ENCODE data around the gene UNC5B. TPM values are rescaled to one million over a fixed set of nuclear protein-coding genes. Genes with fewer than 3 reads are reported as not detected.

UNC5B gene
- total RNA-seq, 1 donor: 0.10 TPM

- Histone ChIP-seq H3K9me3 (ENCODE audit: low read depth, low read length) (no peaks in the 10 kb centered on the region), H3K4me1 (ENCODE audit: insufficient read depth, low read length) (peaks cover 12% of the 10 kb centered on the region), H3K27me3 (ENCODE audit: insufficient read depth, low read length) (no peaks in the 10 kb centered on the region), H3K4me3 (ENCODE audit: low read length) (no peak overlapping the region)
These were observed 91.2 kb downstream of the UNC5B start for GRCh38 chr10:71303569-71303907.

GRCh38 chr10:71304914-71305313, 92.5 kb downstream of the UNC5B start:
- no peaks in the 10 kb centered on the region for H3K4me1 ChIP-seq (ENCODE audit: insufficient read depth, low read length)
- no peak overlapping the region for H3K4me3 ChIP-seq (ENCODE audit: low read length)
- H3K27me3 ChIP-seq (ENCODE audit: insufficient read depth, low read length): no peaks in the 10 kb centered on the region
- H3K9me3 ChIP-seq (ENCODE audit: low read depth, low read length): no peaks in the 10 kb centered on the region

DNA sequence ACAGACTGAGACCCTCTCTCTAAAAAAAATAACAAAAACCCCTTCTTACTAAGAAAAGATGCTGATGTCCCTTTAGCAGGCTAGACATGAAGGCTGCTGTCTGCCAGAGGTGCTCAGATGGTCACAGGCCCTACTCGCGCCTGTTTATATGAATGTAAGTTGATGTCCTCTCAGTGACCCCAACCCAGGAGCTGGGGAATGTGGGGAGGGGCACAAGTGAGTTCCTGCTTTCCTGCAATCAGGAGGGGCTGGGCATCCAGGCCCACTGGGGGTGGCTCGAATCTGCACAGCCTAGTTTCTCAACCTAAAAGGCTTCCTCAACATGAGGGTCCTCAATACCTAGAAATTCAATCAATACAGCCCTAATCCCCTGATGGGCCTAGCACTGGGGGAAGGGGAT, 94.6 kb downstream of the UNC5B start:
- no peaks in the 10 kb centered on the region for H3K9me3 ChIP-seq (ENCODE audit: low read depth, low read length)
- H3K4me1 ChIP-seq (ENCODE audit: insufficient read depth, low read length): no peaks in the 10 kb centered on the region
- no peak overlapping the region for H3K4me3 ChIP-seq (ENCODE audit: low read length)
- H3K27me3 ChIP-seq (ENCODE audit: insufficient read depth, low read length): no peaks in the 10 kb centered on the region

DNA sequence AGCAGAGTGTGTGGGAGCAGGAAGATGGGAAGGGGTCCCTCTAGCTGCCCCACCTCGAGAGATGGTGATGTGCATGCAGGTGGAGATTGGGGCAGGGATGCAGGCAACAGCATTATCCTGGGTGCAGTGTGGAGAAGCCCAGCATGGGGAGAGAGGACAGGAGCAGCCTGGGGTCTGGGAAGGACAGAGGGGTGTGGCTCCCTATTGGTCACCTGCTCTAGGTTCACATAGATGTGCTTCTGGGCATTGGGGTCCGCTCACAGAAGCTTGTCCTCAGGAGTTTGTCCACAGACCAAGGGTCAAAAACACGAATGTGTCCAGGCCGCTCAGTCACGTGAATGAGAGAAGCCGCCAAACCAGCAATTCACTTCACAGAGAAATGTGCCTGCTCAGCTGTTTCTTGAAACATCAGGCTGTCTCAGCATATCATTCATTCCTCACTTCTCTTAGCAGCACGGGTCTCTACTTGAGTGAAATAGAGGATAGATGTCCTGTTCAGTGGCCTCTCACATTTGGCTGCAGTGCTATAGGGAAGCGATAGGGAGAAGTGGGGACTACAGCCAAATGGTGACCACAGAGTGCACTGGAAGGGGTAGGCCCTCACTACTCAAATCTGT, 95.2 kb downstream of the UNC5B start:
- Histone ChIP-seq H3K9me3 (ENCODE audit: low read depth, low read length) (no peaks in the 10 kb centered on the region), H3K27me3 (ENCODE audit: insufficient read depth, low read length) (no peaks in the 10 kb centered on the region), H3K4me3 (ENCODE audit: low read length) (no peak overlapping the region), H3K4me1 (ENCODE audit: insufficient read depth, low read length) (no peaks in the 10 kb centered on the region)

DNA sequence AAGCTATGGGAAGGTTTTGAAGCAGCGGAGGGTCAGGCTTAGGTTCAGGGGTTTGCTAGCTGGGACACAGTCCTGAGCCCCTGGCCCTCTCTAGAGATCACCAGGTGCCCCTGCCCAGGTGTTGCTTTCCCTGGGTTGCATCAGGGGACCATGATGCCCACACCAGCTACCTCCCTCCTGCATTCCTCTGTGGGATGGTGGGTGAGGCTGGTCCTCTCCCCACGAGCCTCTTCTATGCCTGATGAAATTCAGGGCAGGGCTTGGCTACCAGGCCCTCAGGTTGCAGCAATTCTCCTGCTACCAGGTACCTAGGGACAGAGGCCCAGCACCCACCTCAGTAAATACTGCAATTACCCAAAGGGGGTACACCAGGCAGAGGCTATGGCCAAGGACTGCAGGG, 95.9 kb downstream of the UNC5B start:
- no peaks in the 10 kb centered on the region for H3K4me1 ChIP-seq (ENCODE audit: insufficient read depth, low read length)
- no peak overlapping the region for H3K4me3 ChIP-seq (ENCODE audit: low read length)
- H3K27me3 ChIP-seq (ENCODE audit: insufficient read depth, low read length): no peaks in the 10 kb centered on the region
- no peaks in the 10 kb centered on the region for H3K9me3 ChIP-seq (ENCODE audit: low read depth, low read length)

GRCh38 chr10:71308985-71309384, 96.6 kb downstream of the UNC5B start:
- Histone ChIP-seq H3K4me3 (ENCODE audit: low read length) (no peak overlapping the region), H3K9me3 (ENCODE audit: low read depth, low read length) (no peaks in the 10 kb centered on the region), H3K4me1 (ENCODE audit: insufficient read depth, low read length) (no peaks in the 10 kb centered on the region), H3K27me3 (ENCODE audit: insufficient read depth, low read length) (no peaks in the 10 kb centered on the region)

- Histone ChIP-seq H3K4me1 (ENCODE audit: insufficient read depth, low read length) (no peaks in the 10 kb centered on the region), H3K4me3 (ENCODE audit: low read length) (no peak overlapping the region), H3K9me3 (ENCODE audit: low read depth, low read length) (no peaks in the 10 kb centered on the region), H3K27me3 (ENCODE audit: insufficient read depth, low read length) (no peaks in the 10 kb centered on the region)
These were observed 97.5 kb downstream of the UNC5B start for GRCh38 chr10:71309919-71310318.

- Histone ChIP-seq H3K9me3 (ENCODE audit: low read depth, low read length) (no peaks in the 10 kb centered on the region), H3K4me3 (ENCODE audit: low read length) (no peak overlapping the region), H3K4me1 (ENCODE audit: insufficient read depth, low read length) (peaks cover 18% of the 10 kb centered on the region), H3K27me3 (ENCODE audit: insufficient read depth, low read length) (no peaks in the 10 kb centered on the region)
These were observed 99.8 kb downstream of the UNC5B start for GRCh38 chr10:71312220-71312619.

DNA sequence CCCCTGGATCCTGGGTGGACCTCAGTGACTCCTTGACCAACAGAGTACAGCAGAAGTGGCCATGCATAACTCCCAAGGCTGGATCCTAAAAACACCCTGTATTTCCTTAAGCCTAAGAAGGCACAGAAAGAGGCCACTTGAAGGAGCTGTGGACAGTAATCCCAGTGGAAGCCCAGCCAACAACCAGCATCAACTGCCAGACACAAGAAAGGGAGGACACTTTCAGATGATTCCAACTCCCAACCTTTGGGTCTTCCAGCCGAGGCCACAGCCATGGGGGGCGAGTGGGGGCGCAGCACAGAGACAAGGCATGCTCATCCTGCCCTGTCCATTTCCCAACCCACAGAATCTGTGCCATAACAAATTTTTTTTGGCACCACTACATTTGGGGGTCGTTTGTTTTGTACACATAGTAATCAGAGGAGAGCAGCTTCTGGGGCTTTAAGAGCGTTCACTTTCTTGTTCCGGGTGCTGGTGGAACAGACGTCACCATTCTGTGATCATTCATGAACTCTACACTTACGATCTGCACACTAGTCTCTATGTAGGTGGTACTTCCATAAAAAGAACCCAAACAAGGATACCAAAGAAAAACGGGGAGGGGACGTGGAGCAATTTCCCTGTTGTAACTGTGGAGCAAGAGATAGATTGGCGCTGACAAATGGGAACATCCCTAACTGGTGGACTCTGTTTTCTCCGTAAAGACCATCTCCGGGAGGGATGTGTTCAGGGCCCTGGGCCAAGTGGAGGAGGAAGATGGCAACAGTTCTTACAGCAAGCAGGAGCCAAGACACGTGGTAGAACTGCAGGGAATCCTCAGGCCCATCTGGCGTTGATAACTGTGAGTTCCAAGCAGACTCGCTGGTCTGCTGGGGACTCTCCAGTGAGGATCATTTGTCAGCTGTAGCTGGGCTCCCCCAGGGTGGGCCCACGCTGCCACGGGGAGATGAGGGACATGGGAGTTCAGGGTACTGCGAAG, 100.7 kb downstream of the UNC5B start:
- peaks cover 19% of the 10 kb centered on the region for H3K4me1 ChIP-seq (ENCODE audit: insufficient read depth, low read length)
- H3K27me3 ChIP-seq (ENCODE audit: insufficient read depth, low read length): no peaks in the 10 kb centered on the region
- no peak overlapping the region for H3K4me3 ChIP-seq (ENCODE audit: low read length)
- no peaks in the 10 kb centered on the region for H3K9me3 ChIP-seq (ENCODE audit: low read depth, low read length)

GRCh38 chr10:71314028-71314693, 101.8 kb downstream of the UNC5B start:
- Histone ChIP-seq H3K9me3 (ENCODE audit: low read depth, low read length) (no peaks in the 10 kb centered on the region), H3K27me3 (ENCODE audit: insufficient read depth, low read length) (no peaks in the 10 kb centered on the region), H3K4me3 (ENCODE audit: low read length) (no peak overlapping the region)

GRCh38 chr10:71314694-71315225, 102.4 kb downstream of the UNC5B start:
- peaks cover 30% of the 10 kb centered on the region for H3K4me1 ChIP-seq (ENCODE audit: insufficient read depth, low read length)

More at GRCh38 chr10:71314028-71314693, 101.8 kb downstream of the UNC5B start:
- peaks cover 26% of the 10 kb centered on the region for H3K4me1 ChIP-seq (ENCODE audit: insufficient read depth, low read length)

DNA sequence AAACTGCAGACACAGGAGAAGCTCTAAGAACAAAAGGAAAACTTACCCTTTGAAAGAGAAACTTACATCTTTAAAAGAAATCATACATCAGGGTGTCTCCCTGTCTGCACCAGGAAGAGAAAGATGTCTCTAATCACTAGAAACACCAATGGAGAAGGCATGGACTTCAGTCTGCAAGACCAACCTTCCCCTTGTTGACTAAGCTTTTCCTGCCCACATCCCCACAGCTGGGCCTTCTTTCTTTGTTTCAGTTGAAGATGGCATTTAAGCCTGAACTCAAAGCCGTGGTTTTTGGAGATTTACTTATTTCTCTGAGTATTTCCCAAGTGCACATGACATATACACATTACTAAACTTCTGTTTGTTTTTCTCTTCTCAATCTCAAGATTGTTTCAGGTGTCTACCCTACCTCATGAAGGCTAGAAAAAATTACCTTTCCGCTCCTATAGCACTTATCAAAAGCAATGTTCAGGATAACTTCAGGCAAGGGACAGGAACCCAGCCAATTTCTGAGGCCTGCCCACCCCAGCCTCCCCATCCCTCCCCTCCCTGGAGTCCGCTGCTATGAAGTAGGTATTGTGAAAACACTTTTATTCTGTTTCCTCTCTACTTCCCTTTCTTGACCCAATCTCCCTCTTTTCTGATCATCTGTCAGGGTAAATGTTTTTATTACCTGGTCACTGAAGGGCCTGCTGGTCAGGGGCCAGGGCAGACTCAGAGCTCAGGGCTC, 103.9 kb downstream of the UNC5B start:
- Histone ChIP-seq H3K4me3 (ENCODE audit: low read length) (no peak overlapping the region), H3K9me3 (ENCODE audit: low read depth, low read length) (no peaks in the 10 kb centered on the region), H3K4me1 (ENCODE audit: insufficient read depth, low read length) (peaks cover 40% of the 10 kb centered on the region), H3K27me3 (ENCODE audit: insufficient read depth, low read length) (no peaks in the 10 kb centered on the region)

More at GRCh38 chr10:71314694-71315225, 102.4 kb downstream of the UNC5B start:
- H3K9me3 ChIP-seq (ENCODE audit: low read depth, low read length): no peaks in the 10 kb centered on the region
- no peaks in the 10 kb centered on the region for H3K27me3 ChIP-seq (ENCODE audit: insufficient read depth, low read length)
- H3K4me3 ChIP-seq (ENCODE audit: low read length): no peak overlapping the region

GRCh38 chr10:71316786-71317160, 104.4 kb downstream of the UNC5B start:
- Histone ChIP-seq H3K27me3 (ENCODE audit: insufficient read depth, low read length) (no peaks in the 10 kb centered on the region), H3K4me1 (ENCODE audit: insufficient read depth, low read length) (peaks cover 40% of the 10 kb centered on the region), H3K4me3 (ENCODE audit: low read length) (no peak overlapping the region), H3K9me3 (ENCODE audit: low read depth, low read length) (no peaks in the 10 kb centered on the region)

DNA sequence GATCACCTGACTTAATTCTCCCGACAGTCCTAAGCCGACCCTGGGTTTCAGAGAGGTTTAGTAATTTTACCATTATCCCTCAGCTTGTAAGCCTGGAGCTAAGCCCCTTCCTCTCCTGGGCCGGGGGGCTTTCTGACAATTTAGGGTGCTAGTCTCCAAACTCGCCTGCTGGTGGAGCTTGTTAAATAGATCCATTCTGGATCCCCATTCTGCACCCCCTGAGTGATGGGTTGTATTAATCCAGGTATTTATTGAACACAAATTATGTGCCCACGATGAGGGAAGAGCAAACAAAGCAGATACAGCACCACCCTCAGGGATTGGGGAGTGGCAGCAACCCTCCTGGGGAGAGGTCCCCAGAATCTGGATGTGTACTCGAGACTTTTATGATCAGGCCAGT, 105.4 kb downstream of the UNC5B start:
- Histone ChIP-seq H3K4me1 (ENCODE audit: insufficient read depth, low read length) (peaks cover 40% of the 10 kb centered on the region), H3K9me3 (ENCODE audit: low read depth, low read length) (no peaks in the 10 kb centered on the region), H3K4me3 (ENCODE audit: low read length) (no peak overlapping the region), H3K27me3 (ENCODE audit: insufficient read depth, low read length) (no peaks in the 10 kb centered on the region)

Measured in mononuclear cell (primary cell).